PFSK-1 (cell line): ENCODE results near the gene SLC39A11.

Source experiments
- FOXP2 ChIP-seq: optimal IDR thresholded peaks from 2 replicates; pipeline ENCODE3; 2011; ENCODE audit warnings: borderline replicate concordance, control low read depth, inconsistent platforms; ENCODE audit not compliant: insufficient read depth; ENCODE audit errors: extremely low read length, extremely low read depth
- POLR2AphosphoS5 ChIP-seq: IDR thresholded peaks from 2 replicates; pipeline ENCODE4 v1.6.1; 2012; ENCODE audit warnings: low read depth, mild to moderate bottlenecking, control low read depth, low read length, moderate library complexity
- SIN3A ChIP-seq: IDR thresholded peaks from 2 replicates; pipeline ENCODE4 v1.6.1; 2012; ENCODE audit warnings: mild to moderate bottlenecking, low read length, moderate library complexity, borderline replicate concordance; ENCODE audit not compliant: insufficient read depth
- TAF1 ChIP-seq: IDR thresholded peaks from 2 replicates; pipeline ENCODE4 v1.6.1; 2012; ENCODE audit warnings: low read length, control low read depth, borderline replicate concordance; ENCODE audit not compliant: insufficient read depth
- TF ChIP-seq, protein P1 (sequence below), 2 experiments: IDR thresholded peaks; 2 replicates each; pipeline versions ENCODE4 v1.6.1 to v1.8.0; 2011 to 2012; ENCODE audit warnings: low read depth in 2 of 2, low read length in 2 of 2, control low read depth in 1 of 2, inconsistent platforms in 1 of 2, mild to moderate bottlenecking in 1 of 2, moderate library complexity in 1 of 2; ENCODE audit not compliant: insufficient read depth in 1 of 2

Gene SLC39A11

DNA sequence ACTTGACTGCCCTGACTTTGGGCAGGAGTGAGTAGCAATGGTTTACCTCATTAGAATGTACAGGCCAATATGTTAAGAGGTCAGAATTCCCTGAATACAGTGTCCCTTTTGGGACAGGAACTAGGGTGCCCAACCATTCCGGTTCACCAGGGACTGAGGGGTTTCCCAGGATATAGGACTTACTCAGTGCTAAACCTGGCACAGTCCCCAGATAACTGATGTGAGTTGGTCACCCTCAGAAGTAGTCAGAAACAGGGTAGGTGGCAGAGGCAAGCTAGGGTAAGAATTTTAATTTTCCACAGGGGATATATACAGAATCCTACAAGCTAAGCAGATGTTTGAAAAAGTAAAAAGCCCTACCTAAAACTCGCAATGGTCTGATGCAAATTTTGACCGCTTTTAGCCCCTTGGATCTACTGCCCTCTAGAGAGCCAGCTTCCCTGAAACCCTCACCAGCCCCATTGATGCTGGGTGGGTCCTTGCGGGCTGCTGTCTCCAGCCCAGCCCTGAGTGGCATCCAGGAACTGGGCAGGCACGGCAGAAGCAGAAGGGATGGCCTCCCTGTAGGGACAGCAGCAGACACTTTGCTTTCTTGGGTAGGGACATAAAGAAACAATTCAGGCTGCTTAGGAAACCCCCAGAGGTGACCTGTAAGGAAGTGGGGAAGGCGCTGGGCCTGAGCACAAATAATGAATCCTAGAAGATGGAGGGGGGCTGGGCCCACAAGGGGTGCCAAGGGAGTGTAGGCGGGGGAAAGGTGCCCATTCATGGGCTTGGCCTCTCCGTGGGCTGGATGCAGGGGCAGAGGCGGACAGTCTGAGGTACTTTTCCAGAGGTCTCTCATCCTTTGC lies 434.8 kb downstream of the SLC39A11 start:
- TF ChIP-seq POLR2AphosphoS5 (no peak), TAF1 (no peak), SIN3A (no peak), FOXP2 (no peak)
- TF ChIP-seq, protein P1, sequence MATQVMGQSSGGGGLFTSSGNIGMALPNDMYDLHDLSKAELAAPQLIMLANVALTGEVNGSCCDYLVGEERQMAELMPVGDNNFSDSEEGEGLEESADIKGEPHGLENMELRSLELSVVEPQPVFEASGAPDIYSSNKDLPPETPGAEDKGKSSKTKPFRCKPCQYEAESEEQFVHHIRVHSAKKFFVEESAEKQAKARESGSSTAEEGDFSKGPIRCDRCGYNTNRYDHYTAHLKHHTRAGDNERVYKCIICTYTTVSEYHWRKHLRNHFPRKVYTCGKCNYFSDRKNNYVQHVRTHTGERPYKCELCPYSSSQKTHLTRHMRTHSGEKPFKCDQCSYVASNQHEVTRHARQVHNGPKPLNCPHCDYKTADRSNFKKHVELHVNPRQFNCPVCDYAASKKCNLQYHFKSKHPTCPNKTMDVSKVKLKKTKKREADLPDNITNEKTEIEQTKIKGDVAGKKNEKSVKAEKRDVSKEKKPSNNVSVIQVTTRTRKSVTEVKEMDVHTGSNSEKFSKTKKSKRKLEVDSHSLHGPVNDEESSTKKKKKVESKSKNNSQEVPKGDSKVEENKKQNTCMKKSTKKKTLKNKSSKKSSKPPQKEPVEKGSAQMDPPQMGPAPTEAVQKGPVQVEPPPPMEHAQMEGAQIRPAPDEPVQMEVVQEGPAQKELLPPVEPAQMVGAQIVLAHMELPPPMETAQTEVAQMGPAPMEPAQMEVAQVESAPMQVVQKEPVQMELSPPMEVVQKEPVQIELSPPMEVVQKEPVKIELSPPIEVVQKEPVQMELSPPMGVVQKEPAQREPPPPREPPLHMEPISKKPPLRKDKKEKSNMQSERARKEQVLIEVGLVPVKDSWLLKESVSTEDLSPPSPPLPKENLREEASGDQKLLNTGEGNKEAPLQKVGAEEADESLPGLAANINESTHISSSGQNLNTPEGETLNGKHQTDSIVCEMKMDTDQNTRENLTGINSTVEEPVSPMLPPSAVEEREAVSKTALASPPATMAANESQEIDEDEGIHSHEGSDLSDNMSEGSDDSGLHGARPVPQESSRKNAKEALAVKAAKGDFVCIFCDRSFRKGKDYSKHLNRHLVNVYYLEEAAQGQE (IDR thresholded peaks at IDR 0.05; ENCODE audit: insufficient read depth in 1 of 2, low read depth in 2 of 2, low read length in 2 of 2) = no peak

DNA sequence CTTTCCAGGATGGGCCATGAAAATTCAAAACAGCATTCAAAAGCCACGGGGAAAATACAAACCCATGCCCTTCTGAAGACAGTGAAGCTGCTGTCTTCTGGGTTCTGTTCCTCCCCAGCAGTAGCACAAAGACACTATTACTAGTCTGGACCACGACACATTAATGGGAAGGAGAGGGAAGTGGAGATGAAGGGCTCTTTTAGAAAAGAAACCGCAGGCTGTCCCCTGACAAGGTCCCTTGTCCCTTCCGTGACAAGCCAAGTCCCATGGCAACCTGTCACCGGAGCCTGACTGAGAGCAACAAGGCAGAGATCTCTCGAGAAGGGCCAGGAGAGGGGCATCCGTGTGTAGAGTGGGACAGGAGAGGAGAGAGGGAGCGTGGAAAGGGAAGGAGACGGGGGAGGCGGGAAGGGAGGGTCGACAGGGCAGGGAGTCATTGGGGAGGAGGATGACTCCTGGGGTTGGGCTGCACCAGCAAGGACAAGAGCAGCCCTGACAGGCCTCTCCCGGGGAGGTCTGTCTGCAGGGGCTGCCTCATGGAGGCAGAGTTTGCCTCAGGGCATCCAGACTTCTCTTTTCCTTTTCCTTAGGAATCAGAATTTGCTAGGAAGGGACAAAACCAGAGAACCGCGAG lies 436.2 kb downstream of the SLC39A11 start:
- TF ChIP-seq TAF1 (no peak), FOXP2 (no peak)
- TF ChIP-seq, protein P1 (IDR thresholded peaks at IDR 0.05; ENCODE audit: insufficient read depth in 1 of 2, low read depth in 2 of 2, low read length in 2 of 2) = no peak

GRCh38 chr17:72654706-72655105 lies 437.8 kb downstream of the SLC39A11 start:
- TF ChIP-seq TAF1 = no peak
- TF ChIP-seq SIN3A = no peak
- no peak for TF ChIP-seq POLR2AphosphoS5
- TF ChIP-seq, protein P1 (IDR thresholded peaks at IDR 0.05; ENCODE audit: insufficient read depth in 1 of 2, low read depth in 2 of 2, low read length in 2 of 2) = no peak
- no peak for TF ChIP-seq FOXP2

DNA sequence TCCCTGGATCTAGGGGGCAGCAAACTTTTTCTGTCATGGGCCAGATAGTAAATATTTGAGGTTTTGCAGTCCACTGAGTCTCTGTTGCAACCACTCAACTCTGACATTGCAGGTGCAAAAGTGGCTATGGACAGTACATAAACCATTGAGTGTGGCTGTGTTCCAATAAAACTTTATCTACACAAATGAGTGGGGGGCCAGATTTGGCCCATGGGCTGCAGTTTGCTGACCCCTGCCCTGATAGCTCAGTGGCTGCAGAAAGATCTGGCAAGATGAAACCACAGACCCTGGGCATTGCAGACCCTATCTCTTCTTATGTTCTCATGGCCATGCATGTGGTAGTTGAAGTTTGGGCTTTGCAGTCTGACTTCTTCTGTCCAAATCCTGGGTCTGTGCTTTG lies 440.5 kb downstream of the SLC39A11 start:
- TF ChIP-seq FOXP2 (no peak), POLR2AphosphoS5 (no peak), SIN3A (no peak), TAF1 (no peak)
- TF ChIP-seq, protein P1 (IDR thresholded peaks at IDR 0.05; ENCODE audit: insufficient read depth in 1 of 2, low read depth in 2 of 2, low read length in 2 of 2) = no peak
